Type B pancreatic cell (in vitro differentiated cells): Measurements from ENCODE around the gene RIMBP2. TPM values are rescaled to one million over a fixed set of nuclear protein-coding genes. Genes with fewer than 3 reads are reported as not detected.

Experiments
- DNase-seq: peaks from one replicate; pipeline ENCODE4 v3.0.0; 2021; ENCODE audit warnings: mixed read lengths; ENCODE audit not compliant: unreplicated experiment; ENCODE audit errors: extremely low spot score
- H3K27ac Mint-ChIP-seq: 2 replicates; pipeline ENCODE4 v1.8.0; 2021; ENCODE audit warnings: mild to moderate bottlenecking, mixed read lengths
- H3K27me3 Mint-ChIP-seq: 2 replicates; pipeline ENCODE4 v1.8.0; 2021; ENCODE audit warnings: mixed read lengths
- H3K36me3 Mint-ChIP-seq: 2 replicates; pipeline ENCODE4 v1.8.0; 2021; ENCODE audit warnings: mixed read lengths
- H3K4me1 Mint-ChIP-seq: one replicate; pipeline ENCODE4 v1.8.0; 2021; ENCODE audit warnings: mixed read lengths; ENCODE audit not compliant: unreplicated experiment
- H3K4me3 Mint-ChIP-seq: 2 replicates; pipeline ENCODE4 v1.8.0; 2021; ENCODE audit warnings: mild to moderate bottlenecking, mixed read lengths
- H3K9me3 Mint-ChIP-seq: 2 replicates; pipeline ENCODE4 v1.8.0; 2021; ENCODE audit warnings: mixed read lengths
- CTCF ChIP-seq: fragments of 200-600 bp; sonication (generic); conservative IDR thresholded peaks from 2 replicates; pipeline ENCODE4 v1.5.0; 2021; ENCODE audit warnings: antibody characterized with exemption, mild to moderate bottlenecking
- total RNA-seq: library from RNA; stranded (reverse); gene quantifications from 2 replicates; pipeline ENCODE4 v1.2.1, GENCODE V29; 2021; ENCODE audit warnings: low replicate concordance

The RIMBP2 gene
- total RNA-seq, 1 donor from 2014 or later = 23.7 TPM

DNA sequence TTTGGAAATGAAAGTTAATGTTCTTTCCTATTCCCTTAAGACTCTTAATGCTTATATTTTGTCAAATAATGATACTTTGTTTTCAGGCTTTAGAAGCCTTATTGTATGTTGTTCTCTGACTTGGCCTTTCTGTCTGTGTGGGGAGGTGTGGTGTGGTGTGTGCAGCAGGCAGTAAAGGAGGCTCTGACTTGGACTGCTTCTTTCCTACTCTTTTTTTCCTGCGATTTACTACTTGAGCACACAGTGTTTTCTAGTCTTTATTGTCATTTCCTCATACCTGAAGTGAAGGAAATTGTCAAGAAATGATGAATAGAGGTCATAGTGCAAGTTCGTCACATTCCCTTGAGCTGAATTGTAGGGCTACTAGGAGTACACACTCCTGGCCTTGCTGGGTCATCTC, 351.5 kb downstream of the RIMBP2 start:
- no peak for TF ChIP-seq CTCF
- Mint-ChIP-seq H3K9me3 (no peaks in the 10 kb centered on the region), H3K4me3 (no peak overlapping the region), H3K27ac (no peak overlapping the region), H3K36me3 (peaks cover 2% of the 10 kb centered on the region), H3K4me1 (peaks cover 6% of the 10 kb centered on the region), H3K27me3 (peaks cover 20% of the 10 kb centered on the region)
- DNase-seq = no peak

GRCh38 chr12:130362060-130362459, 354.0 kb downstream of the RIMBP2 start:
- H3K9me3 Mint-ChIP-seq = no peaks in the 10 kb centered on the region
- H3K27ac Mint-ChIP-seq = no peak overlapping the region
- no peaks in the 10 kb centered on the region for H3K36me3 Mint-ChIP-seq
- no peak overlapping the region for H3K4me3 Mint-ChIP-seq
- no peak for TF ChIP-seq CTCF
- DNase-seq = no peak
- H3K4me1 Mint-ChIP-seq = peaks cover 5% of the 10 kb centered on the region
- peaks cover 42% of the 10 kb centered on the region for H3K27me3 Mint-ChIP-seq

DNA sequence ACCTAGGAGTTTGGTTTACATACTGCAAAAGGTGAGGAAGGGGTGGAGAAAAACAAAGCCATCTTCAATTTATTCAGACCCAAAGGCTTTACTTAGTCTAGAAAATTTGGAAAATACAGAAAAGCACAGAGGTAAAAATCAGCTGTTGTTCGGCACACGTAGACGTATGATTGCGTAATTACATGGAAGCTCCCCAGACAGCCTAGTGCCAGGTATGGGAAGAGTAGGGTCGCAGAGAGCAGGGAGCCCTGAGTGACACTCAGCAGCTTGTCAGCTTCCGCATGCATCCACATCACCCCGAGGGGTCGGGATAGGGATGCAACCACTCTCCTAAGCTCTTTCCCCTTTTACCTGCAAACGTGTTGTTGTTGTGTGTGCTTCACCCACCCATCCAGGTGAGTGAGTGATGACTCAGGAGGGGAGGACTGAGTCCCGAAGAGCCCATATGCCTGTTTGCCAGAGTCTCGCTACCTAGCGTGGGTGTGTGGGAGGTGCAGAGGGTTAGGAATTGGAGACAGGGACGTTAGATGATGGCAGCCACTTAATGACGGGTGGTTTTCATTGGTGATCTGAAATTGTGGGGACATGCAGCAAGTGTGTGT, 358.3 kb downstream of the RIMBP2 start:
- no peak for TF ChIP-seq CTCF
- H3K27me3 Mint-ChIP-seq = peaks cover 63% of the 10 kb centered on the region
- no peak overlapping the region for H3K27ac Mint-ChIP-seq
- H3K36me3 Mint-ChIP-seq = no peaks in the 10 kb centered on the region
- no peaks in the 10 kb centered on the region for H3K9me3 Mint-ChIP-seq
- peaks cover 5% of the 10 kb centered on the region for H3K4me1 Mint-ChIP-seq
- H3K4me3 Mint-ChIP-seq = no peak overlapping the region
- no peak for DNase-seq

DNA sequence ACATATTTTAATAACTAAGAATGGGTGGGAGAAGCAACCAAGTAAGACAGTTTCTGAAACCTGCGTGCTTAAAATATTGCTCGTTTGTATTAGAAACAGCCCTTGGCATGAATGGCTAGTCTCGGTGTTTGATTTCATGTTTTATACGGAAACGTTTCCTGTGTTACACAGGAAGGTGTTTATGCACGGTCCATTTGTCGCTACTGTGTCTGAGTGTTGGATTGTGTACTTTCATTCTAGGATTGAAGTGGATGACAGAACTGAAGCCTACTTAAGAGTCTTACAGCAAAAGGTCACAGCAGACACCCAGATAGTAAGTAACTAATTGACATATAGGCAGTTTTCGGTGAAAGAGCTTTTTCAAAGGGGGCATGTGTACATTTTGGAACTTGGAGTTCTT, 358.9 kb downstream of the RIMBP2 start:
- Mint-ChIP-seq H3K9me3 (no peaks in the 10 kb centered on the region), H3K4me3 (no peak overlapping the region), H3K27ac (no peak overlapping the region), H3K36me3 (no peaks in the 10 kb centered on the region), H3K4me1 (peaks cover 5% of the 10 kb centered on the region), H3K27me3 (peaks cover 61% of the 10 kb centered on the region)
- TF ChIP-seq CTCF = no peak
- no peak for DNase-seq

- H3K27me3 Mint-ChIP-seq = peaks cover 68% of the 10 kb centered on the region
These were observed 359.9 kb downstream of the RIMBP2 start for GRCh38 chr12:130356222-130356621.

More at GRCh38 chr12:130356222-130356621, 359.9 kb downstream of the RIMBP2 start:
- Mint-ChIP-seq H3K4me1 (peaks cover 5% of the 10 kb centered on the region), H3K9me3 (no peaks in the 10 kb centered on the region), H3K36me3 (no peaks in the 10 kb centered on the region), H3K4me3 (no peak overlapping the region), H3K27ac (no peak overlapping the region)
- DNase-seq = no peak
- TF ChIP-seq CTCF = no peak
